Ureter (tissue), 1 donor: Measurements from ENCODE around the gene NCOA6. TPM values are rescaled to one million over a fixed set of nuclear protein-coding genes. Genes with fewer than 3 reads are reported as not detected.
"Not testable (repeated sequence)": the region's sequence is repeated elsewhere in the genome, so short reads cannot be mapped to it uniquely, and the experiment has no call there.

ENCODE experiments used
- DNase-seq: peaks from one replicate; pipeline ENCODE4 v3.0.0-alpha.2; 2020; ENCODE audit warnings: low spot score
- total RNA-seq: library from RNA; stranded (reverse); gene quantifications from one replicate; pipeline ENCODE4 v1.2.4, GENCODE V29; 2023
- donor health status: DM: yes; HTN: yes; CAD: no.

The NCOA6 gene
- total RNA-seq, 1 donor from 2014 or later, result 40.7 TPM

DNA sequence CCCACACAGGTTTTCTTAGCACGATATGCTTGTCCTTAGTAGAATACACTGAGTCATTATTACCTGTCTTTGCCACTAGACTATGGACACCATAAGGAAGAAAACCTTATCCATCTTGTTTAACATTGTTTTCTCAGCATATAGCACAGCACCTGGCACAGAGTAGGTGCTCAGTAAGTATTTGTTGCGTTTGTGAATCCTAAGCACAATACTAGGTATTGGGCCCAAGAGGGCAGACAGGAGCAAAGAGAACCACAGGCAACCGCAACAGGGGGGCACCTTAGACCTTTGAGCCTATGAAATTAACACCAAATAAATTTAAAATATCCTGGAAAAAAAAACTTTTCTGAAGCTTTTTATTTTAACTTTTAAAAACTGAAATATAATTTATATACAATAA, 3.7 kb upstream of the NCOA6 start:
- DNase-seq, result no peak

DNA sequence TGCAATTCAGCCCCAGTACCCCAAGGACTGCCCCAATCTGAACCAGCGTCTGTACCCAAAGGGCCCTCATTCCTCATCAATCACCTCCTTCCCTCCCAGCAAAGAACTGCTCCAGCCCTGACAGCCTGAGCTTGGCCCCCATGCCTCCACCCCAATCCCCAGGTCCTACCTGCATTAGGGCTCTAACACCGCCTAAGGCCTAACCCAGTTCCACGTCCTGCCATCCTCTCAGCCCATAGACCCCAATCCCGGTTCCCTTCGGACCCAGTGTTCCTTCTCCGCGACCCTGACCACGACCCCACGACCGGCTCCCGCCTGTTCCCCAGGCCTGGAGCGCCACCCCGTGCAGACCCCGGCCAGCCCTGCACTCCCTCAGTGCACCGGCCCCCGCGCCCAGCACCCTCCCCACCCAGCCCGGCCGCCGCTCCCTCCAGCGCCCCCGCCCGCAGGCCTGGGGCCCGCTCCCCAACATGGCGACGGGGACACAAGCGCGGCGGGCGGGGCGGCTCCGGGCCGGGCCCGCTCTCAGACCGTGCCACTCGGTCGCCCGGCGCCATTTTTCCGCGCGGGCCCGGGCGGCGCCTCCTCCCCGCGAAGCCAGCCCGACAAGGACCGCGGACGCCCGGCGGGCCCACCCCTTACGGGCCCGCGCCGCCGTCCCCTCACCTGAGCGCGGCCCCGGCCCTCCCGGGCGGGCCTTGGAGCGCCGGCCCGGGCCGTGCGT, 483 bp downstream of the NCOA6 start:
- peak; percentile 59 for DNase-seq

DNA sequence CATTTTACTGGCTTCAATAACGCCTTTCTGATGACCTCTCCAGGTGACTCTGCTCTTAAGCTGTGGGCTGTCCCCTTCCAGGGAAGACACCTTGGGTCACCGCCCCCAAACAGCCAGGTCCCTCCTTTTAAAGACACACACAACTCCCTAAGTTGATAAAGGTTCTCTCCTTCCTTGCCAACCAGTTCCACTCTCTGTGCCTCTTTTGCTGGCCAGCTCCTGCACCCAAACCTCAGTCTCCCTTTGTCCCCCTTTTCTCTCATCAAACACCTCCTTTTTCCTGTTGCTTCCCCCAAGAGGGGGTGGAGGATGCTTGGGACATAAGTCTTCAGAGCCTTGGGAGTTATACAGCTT, 1.0 kb downstream of the NCOA6 start:
- peak; percentile 67 for DNase-seq

DNA sequence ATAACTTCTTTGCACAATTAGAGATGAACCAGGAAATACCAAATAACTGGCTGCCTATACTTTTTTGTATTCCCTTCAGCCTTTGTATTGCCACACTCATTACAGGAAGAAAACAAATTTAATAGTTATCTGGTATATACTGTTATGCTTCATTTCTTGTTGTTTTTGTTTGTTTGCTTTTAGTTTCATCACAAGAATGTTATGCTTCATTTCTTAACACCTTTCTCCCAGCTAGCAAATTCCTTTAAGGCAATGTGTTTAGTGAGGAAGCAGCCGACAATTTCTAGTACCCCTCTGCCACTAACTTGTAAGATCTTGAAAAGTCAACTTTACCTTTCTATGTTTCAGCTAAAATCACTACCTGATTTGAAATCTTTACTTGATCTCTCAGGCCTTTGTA, 1.4 kb downstream of the NCOA6 start:
- no peak for DNase-seq

DNA sequence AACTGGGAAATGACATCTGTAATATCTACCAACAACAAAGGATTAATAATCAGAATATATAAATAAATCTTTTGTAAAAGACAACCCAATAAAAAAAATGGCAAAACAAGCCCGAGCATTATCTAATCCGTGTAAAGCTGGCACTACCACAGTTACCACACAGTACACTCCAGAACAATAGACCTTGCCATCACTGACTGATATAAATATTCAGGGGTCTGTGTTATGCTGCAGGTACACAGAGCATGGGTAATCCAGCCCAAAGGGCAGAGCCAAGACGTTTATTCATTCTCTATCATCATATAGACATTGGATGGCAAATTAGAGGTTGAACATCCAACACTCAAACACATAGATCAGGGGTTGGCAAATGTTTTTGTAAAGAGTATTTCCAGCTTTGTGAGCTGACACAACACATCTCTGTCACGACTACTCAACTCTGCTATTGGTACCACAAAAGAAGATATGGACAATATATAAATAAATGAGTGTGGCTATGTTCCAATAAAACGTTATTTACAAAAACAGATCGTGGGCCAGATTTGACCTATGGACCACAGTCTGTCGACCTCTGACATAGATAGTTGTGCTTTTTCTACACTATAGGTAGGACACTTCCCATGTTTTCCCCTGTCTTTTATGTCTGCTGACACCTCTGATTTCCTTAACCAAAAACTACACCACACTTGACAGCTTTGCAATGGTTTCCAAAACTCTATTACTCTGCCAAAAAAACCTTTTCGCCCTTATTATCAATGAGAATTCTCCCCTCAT, 4.5 kb downstream of the NCOA6 start:
- DNase-seq, result no peak

DNA sequence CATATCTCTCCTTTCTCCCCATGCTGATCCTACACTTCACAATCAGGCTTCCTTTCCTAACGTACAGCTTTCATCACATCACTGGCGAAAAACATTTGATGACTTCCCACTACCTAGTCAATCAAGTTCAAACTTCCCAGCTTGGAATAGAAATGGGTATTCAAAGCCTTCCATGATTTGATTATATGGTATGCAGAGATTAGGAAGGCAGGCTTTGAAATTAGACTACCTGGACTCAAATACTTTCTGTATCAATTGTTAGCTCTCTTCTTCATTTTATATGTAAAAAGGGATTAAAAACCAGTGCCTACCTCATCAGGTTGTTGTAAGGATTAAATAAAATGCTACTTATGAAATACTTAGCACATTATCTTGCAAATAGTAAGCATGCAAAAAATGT, 7.7 kb downstream of the NCOA6 start:
- DNase-seq, result no peak

DNA sequence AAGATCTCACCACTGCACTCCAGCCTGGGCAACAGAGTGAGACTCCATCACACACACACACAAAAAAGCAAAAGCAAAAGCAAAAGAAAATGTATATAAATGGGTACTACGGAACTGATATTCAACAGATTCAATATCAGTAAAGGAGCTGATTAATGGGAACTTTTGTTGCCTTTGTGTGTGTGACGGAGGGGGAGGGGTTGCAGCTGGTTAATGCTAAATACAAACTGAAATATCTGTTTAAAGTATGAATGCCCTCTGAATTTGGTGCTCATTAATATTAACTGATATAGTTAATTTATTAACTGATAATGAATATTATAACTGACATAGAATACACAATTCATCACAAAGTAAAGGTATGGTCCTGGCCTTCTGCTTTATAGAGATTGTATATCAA, 8.4 kb downstream of the NCOA6 start:
- DNase-seq, result no peak

DNA sequence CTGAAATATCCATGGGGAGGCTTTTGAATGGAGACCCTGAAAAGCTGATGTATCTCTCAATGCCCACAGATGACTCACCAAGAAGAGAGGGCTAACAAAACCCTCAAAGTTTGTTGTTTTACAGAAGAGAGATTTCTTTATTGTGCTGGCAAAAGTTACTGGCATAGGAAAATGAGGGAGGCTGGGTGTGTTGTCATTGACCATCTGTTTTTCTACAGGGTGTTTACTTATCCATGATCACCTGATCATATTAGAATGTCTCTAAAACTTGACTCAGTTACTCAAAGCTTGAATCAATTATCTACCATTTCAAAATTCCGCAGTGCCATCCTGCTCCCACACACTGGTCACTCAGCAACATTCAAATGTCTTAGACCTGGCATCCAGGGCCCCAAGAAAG, 9.8 kb downstream of the NCOA6 start:
- DNase-seq, result no peak

DNA sequence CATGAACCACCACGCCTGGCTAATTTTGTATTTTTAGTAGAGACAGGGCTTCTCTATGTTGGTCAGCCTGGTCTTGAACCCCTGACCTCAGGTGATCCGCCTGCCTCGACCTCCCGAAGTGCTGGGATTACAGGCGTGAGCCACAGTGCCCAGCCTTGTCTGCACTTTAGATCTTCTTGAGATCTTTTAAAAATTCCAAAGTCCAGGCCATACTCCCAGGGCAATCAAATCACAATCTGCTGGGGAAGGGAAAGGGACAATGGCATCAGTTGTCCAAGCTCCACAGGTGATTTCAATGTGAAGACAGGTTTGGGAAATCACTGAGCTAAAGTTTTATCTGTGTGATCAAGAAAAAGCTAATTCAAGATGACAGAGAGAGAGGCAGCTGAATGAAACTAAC, 16.9 kb downstream of the NCOA6 start:
- no peak for DNase-seq

DNA sequence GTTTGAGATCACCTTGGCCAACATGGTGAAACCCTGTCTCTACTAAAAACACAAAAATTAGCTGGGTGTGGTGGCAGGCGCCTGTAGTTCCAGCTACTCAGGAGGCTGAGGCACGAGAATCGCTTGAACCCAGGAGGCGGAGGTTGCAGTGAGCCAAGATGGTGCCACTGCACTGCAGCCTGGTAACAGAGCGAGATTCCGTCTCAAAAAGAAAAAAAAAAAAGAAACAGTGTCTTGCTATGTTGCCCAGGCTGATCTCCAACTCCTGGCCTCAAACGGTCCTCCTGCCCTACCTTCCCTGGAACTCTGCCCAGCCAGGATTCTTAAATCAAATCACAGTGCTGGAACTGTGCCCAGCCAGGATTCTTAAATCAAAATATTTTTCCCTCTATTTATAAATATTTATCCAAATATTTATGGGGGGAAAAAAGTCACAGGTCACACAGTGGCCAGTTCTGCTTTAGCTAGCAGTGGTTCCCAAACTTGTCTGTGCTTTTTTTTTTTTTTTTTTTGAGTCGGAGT, 17.4 kb downstream of the NCOA6 start:
- not testable (repeated sequence) for DNase-seq

DNA sequence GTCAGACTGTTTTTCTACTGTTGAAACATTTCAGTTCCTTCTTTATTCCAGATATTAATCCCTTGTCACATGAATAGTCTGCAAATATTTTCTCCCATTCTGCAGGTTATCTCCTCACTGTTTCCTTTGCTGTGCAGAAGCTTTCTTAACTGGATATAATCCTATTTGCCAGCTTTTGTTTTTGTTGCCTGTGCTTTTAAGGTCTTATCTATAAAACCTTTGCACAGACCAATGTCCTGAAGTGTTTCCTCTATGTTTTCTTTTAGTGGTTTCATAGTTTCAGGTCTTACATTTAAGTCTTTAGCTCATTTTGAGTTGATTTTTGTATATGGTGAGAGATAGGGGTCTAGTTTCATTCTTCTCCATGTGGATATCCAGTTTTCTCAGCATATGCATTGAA, 19.2 kb downstream of the NCOA6 start:
- DNase-seq, result no peak

DNA sequence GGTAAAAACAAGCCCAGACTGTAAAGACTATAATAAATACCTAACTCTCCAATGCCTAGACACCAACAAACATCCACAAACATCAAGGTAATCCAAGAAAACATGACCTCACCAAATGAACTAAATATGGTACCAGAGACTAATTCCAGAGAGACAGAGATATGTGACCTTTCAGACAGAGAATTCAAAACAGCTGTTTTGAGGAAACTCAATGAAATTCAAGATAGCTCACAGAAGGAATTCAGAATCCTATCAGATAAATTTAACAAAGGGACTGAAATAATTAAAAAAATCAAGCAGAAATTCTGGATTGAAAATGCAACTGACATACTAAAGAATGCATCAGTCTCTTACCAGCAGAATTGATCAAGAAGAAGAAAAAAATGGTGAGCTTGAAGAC, 26.6 kb downstream of the NCOA6 start:
- no peak for DNase-seq

DNA sequence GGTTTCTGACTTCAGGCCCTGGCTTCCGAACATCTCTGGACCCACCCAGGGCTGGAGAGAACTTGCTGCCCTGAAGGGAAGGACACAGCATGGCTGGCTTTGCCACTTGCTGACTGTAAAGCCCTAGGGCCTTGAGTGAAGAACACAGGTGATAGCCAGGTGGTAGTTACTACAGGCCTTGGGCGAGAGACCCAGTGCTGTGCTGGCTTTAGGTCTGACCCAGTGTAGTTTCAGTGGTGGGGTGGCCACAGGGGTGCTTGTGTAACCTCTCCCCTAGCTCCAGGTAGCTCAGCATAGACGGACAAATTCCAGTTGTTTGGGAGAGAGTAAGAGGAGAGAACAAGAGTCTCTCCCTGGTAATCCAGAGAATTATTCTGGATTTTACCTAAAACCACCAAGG, 27.1 kb downstream of the NCOA6 start:
- no peak for DNase-seq

DNA sequence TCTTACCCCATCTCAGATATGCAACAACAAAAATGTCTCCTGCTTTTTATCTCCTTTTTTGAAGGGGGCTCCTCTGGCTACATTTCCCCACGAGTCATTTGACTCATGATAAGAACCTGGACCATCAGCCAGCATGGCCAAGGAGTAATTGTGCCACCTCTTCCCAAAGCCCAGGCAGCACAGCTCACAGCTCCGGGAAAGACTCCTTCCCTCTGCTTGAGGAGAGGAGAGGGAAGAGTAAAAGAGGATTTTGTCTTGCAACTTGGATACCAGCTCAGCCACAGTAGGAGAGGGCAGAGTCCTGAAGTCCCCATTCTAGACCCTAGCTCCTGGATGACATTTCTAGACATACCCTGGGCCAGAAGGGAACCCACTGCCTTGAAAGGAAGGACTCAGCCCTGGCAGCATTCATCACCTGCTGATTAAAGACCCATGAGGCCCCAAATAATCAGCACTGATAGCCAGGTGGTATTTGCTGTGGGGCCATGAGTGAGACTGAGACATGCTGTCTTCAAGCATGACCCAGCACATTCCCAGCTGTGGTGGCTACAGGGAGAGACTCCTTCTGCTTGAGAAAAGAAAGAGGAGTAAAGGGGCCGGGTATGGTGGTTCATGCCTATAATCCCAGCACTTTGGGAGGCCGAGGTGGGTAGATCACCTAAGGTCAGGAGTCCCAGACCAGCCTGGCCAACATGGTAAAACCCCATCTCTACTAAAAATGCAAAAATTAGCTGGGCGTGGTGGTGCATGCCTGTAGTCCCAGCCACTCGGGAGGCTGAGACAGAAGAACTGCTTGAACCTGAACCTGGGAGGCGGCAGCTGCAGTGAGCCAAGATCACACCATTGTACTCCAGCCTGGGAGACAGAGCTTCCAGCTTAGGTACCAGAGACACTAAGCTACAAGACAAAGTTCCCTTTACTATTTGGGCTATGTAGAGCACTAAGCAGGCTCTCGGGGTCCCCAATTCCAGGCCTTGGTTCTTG, 28.1 kb downstream of the NCOA6 start:
- DNase-seq, result no peak

DNA sequence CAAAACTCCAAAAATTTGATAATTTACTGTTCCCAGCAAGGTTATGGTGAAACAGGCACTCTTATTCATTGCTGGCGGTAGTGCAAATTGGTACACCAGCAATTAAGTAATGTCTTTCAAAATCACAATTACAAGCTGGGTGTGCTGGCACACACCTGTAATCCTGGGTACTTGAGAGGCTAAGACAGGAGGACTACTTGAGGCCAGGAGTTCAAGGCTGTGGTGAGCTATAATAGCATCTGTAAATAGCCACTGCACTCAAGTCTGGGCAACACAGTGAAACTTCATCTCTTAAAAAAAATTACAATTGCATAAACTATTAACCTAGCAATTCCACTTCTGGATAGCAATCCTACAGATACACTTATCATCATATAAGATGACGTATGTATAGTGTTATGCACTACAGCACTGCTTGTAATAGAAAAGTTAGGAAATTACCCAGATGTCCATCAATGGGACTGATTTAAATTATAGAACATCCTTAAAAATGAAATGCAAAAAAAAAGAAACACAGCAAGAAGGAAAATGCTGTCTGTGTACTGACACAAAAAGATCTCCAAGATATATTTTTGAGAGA, 31.4 kb downstream of the NCOA6 start:
- no peak for DNase-seq

DNA sequence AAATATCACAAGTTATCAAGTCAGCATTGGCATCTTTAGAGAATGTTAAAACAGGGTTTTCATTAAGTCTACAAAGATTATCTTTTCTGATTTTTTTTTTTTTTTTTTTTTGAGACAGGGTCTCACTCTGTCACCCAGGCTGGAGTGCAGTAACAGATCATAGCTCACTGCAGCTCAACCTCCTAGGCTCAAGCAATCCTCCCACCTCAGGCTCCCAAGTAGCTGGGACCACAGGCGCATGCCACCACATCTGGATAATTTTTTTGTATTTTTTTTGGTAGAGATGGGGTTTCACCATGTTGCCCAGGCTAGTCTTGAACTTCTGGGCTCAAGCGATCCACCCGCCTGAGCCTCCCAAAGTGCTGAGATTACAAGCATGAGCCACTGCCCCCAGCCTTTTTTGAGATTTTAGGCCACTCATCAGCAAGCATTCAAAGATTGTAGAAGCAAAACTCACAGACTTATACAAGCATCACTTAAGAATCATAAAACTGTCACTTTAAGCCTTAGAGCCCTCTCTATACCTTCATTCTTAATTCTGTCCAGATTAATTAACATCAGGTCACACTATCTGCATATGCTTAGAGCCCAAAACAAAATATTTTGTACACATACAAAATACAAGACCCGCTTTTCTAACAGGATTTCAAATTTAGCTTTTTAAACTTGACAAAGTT, 32.6 kb downstream of the NCOA6 start:
- DNase-seq, result no peak

DNA sequence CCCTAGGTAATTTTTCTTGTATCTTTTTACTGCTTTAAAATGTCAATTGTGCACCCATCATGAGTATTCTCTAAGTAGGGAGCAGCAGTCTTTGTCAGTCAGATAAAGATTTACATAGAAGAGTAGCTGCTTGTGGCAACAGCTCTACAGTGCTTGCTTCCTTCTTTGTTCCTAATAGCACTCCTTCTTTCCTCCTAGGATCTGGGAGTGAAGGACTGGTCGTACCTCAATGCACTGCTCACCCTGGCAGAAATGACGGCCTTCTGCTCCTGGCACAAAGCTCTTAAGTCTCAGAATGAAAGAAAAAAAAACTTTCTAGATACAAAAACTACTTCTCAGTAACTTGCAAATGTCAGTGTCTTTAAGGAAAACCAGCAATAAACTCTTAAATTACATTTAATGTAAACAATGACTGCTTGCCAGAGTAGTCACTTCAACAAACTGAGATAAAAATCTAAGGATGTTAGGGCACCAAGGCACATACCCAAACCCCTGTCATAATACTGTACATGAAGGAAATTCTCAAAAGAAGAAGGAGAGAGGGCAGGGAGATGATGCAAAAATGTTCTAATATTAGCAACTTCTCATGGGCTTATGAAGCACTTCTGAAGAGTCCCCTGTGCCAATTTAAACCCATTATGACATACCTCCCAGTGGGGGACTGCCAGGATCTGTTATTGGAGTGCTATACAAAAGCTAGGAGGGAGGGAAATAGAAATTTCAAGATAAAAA, 34.0 kb downstream of the NCOA6 start:
- no peak for DNase-seq

DNA sequence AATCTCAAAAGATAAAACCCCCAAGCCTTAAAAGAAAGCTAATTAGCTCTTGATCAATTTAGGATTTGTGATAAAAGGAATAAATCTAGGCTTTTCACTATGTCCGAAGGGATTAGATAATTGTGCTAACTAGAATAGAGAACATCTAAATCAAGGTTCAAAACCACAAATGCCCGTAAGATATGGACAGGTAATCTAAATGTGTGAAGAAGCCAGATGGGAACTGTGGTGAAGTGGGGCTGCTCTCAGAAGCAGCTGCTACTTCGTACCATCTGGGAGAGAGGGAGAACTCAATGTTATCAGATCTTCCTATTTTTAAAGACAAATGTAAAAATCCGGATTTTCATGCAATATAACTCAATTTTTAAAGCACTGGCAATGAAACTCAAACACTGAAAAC, 44.2 kb downstream of the NCOA6 start:
- DNase-seq, result no peak

DNA sequence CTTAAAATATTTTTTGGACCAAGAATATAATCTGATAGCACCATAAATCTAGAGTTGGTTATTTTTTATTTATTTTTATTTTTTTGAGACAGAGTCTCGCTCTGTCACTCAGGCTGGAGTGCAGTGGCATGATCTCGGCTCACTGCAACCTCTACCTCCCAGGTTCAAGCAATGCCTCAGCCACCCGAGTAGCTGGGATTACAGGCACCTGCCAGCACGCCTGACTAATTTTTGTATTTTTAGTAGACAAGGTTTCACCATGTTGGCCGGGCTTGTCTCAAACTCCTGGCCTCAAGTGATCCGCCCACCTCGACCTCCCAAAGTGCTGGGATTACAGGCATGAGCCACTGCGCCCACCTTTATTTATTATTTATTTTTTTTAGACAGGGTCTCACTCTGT, 45.2 kb downstream of the NCOA6 start:
- not testable (repeated sequence) for DNase-seq

DNA sequence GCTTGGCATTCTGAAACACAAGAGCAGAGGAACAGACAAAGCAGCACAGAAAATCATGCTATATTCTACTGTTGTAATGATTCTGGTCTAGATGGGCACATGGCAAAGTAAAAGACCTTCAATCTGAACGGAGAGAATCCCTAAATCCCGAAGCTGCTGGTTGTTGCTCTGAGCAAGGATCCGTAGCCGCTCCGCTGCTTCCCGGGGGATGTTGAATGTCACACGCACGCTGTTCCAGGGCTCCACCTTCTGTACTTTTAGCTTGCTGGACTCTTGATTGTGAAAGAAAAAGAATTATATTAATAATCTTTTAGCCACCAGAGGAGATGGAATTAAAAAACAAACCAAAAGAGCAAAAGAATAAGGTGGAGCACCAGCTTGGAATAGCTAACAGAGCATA, 49.3 kb downstream of the NCOA6 start:
- no peak for DNase-seq

DNA sequence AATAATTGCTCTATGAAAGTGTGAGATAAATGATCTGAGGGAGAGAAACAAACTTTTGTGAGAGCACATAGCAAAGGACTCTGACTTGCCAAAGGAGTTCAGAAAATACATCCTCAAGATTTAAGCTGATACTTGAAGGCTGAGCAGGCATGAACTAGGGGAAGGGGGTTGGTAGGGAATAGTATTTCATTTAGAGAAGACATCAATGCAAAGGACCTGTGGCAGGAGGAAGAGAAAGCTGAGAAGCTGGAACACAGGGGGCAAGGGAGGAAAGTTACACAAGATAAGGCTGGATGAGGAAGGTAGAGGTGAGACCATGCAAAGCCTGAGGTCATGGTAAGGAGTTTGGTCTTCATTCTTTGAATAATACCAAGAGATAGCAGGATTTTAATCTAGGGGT, 50.6 kb downstream of the NCOA6 start:
- DNase-seq, result no peak
